SIG-M5 treated with dmso at 0.1 percent for 504 hours (cell line): ENCODE results near the gene ZNF697.
"Not testable (repeated sequence)": the region's sequence is repeated elsewhere in the genome, so short reads cannot be mapped to it uniquely, and the experiment has no call there.

Experiments
- DNase-seq: peaks from one replicate; lab custom pipeline; 2025; ENCODE audit not compliant: unreplicated experiment; lab: John Stamatoyannopoulos, UW

The ZNF697 gene

DNA sequence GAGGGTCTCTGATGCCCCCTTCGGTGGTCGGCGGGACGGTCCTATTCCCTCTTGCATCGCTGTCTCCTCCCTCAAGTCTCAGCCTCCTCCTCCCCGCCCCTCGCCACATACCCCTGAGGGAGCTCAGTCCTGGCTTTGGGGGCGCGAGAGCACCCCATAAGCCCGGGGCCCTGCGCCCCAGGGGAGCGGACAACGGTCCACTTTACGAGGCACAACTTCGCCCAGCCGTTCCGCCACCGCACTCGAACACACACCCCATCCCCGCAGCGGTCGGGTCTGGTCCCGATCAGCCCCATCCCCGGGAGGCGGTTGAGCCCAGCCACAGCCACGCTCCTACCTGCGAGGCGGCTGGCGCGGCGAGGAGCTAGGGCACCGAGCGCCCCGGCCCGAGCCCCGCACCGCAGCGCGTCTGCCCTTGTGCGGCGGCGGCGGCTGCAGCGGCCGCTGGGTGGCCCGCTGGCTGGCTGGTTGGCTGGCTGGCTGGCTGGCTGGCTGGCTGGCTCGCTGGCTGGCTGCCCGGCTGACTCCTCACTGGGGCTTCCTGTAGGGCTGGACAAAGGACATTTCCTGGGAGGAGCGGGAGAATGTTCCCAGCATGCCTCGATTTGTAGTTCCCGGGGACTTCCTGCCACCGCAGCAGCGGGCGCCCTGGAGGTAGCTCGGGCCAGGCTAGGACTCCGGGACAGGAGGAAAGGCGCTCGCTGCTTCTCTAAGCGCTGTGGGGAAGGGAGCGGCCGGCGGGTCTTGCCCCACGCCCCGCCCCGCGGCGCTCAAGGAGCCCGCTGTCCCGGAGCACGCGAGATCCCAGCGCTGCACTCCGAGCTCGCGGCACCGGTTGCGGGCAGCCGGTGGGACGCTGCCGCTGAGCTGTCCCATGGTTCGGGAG lies at the start of gene ZNF697:
Gene ZNF697 (minus strand): TSS at position 533 of the 886 bp plus-strand sequence. CDS start 22,166 bp downstream, outside the sequence.
- DNase-seq: peak; percentile 83

- DNase-seq: no peak
These were observed 49.5 kb upstream of the ZNF697 start for GRCh38 chr1:119697598-119697997.

DNA sequence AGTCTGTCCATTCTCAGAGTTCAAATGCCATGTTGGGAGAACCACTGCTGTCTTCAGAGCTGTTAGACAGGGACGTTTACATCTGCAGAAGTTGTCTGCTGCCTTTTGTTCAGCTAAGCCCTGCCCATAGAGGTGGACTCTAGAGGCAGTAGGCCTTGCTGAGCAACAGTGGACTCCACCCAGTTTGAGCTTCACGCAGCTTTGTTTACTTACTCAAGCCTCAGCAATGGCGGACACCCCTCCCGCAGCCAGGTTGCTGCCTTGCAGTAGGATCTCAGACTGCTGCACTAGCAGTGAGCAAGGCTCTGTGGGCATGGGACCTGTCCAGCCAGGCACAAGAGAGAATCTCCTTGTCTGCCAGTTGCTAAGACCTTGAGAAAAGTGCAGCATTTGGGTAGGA lies 48.8 kb upstream of the ZNF697 start:
- not testable (repeated sequence) for DNase-seq

GRCh38 chr1:119689511-119689910 lies 41.4 kb upstream of the ZNF697 start:
- no peak for DNase-seq

GRCh38 chr1:119688810-119689209 lies 40.7 kb upstream of the ZNF697 start:
- DNase-seq: no peak

DNA sequence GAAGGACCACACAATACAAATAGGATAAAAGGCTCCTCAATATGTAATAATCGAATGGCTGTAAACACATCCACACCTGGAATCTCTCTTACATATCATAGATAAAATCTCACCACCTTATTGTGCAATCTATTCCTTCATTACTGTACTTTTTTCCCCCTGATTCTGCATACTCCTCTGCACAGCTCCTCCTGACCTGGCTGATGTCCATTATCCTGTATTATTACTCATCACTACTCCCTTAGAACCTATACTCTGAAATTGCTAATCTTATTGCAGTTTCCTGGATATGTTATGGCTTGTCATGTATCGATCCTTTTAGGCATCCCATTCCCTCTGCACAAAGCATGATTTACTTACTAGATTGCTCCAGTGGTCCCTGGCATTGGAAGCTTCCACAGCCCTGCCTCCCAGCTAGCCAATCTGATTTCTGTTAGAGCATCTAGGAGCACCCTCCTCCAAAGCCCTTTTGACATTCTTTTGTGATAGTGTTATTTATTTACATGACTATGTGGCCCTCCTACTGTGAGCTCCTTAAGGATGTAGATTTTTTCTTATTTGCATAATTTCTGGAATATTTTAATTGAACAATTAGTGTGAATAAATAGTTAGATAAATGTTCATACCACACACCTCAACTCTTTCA lies 39.5 kb upstream of the ZNF697 start:
- DNase-seq: no peak

GRCh38 chr1:119686661-119687060 lies 38.6 kb upstream of the ZNF697 start:
- peak; percentile 24 for DNase-seq

GRCh38 chr1:119683893-119684292 lies 35.8 kb upstream of the ZNF697 start:
- no peak for DNase-seq

GRCh38 chr1:119682141-119682540 lies 34.1 kb upstream of the ZNF697 start:
- no peak for DNase-seq

DNA sequence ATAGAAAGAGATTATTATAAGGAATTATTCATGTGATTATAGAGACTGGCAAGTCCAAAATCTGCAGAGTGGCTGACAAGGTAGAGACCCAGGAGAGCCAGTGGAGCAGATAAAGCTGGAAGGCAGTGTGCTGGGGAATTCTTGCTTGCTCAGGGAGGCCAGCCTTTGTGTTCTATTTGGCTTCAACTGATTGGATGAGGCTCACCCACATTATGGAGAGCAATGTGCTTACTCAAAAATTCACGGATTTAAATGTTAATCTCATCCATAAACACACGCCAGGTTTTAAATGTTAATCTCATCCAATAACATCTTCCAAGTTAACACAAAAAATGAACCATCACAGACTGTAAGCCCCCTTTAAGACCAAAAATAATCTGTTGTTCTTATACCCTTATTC lies 33.5 kb upstream of the ZNF697 start:
- DNase-seq: no peak

DNA sequence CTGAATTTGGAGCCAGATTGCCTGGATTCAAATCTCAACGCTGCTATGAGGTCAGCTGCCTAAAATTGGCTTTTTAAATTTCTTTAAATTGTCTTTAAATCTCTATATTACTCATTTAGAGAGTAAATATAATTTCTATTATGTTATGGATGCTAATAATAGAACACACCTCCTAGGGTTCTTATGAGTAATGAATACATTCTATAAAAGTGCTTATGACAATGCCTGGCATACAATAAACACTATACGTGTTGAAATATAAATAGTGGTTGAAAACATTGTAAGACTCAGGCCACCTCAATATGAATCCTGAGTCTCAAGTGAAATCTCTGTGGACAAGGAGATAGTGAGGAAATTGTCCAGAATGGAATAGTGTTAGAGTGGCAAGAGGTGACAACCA lies 32.7 kb upstream of the ZNF697 start:
- DNase-seq: no peak

GRCh38 chr1:119680193-119680592 lies 32.1 kb upstream of the ZNF697 start:
- no peak for DNase-seq

- no peak for DNase-seq
These were observed 31.2 kb upstream of the ZNF697 start for GRCh38 chr1:119679223-119679622.

GRCh38 chr1:119676571-119677206 lies 28.6 kb upstream of the ZNF697 start:
- DNase-seq: no peak

DNA sequence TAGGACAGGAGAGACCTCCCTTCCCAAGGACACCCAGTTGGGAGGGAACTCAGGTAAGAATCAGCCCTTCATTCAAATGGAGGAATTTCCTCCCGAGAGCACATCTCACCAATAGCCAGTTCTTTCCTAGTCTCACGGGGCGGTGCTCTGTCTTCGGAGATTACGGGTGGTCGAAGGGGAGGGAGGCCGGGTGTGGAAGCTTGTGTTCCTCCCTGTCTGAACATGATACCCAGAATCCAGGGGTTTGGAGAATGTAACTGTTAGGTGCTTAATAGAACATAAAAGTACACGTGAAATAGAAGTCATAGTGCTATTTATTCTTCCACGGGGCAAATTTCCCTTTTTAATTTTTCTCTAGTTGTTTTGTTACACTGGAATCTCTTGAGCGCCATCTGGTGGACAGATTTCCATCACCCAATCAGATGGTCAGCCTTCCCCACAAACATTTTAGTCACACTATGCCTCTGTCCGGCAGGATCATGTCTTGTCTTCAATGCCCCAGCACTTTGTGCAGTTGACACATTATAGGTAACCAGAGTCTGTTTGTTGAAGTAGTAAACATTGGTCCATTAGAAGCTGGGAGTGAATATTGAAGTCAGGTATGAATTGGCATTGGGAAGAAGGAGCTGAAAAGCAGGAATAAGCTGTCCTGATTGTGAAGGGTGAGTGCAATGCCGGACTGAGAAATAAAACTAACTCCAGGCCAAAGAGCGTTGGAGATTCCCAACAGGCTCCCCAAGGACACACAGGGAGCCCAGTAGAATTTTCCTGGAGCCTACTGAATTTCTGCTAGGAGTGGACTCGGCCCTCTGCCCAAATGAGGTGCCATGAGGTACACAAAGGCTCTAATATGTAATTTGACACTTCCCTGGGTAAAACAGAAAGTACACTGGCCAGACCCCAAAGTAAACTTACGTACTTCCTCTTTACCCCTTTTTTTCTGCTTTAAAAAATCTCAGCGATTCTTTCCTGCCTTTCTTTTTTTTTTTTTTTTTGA lies 27.6 kb upstream of the ZNF697 start:
- peak; percentile 64 for DNase-seq

GRCh38 chr1:119674835-119675289 lies 26.8 kb upstream of the ZNF697 start:
- peak; percentile 77 for DNase-seq

DNA sequence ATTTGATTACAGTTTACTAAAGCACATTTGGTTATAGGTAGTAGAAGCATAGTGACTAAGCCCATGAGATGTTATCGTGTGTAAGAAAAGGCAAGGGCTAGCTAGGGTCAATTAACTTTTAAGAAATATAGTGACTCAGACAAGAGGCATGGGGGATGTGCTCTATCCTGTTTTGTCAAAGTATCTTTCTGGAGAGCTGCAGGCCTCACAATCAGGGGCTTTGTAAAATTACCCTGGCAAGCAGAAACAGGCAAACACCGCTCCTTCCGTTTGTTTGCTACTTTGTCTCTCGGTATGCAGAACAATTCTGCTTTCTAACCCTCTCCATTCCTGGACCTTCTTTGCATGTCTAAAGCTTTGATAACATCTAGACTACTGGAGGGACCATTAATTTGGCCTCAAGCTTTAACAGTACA lies 26.1 kb upstream of the ZNF697 start:
- DNase-seq: peak; percentile 2

DNA sequence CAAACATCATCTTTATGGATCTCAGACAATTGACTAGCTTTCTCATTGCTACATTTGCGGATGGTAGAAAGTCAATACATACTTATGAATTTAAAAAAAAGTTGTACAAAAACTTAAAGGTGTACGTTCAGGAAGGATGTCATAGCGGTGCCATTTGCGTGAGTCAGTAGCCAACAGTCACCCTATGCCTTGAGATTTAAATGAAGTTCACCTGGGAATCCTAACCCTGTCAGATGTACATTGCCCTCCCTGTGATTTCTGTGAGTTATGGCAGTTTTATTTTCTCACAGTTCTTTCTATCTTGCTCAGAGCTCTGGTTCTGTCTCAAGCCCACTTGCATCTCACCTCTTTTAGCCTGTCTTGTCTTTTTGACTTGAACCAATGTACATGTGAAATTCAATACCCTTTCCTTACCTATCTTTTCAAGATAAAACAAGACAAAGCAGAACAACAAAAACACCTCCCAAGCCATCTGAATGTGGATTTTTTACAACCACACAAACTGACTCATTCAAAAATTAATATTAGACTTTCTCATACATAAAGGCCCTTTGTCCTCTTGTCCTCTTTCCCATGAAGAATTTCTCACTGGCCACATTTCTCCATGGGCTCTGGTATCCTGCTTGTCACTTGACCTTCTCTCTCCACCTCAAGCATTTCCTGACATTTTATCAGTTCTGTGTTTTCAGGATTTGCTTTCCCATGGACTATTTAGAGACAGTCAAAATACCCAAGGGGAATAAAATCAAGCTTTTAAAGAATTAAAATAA lies 25.3 kb upstream of the ZNF697 start:
- DNase-seq: no peak

DNA sequence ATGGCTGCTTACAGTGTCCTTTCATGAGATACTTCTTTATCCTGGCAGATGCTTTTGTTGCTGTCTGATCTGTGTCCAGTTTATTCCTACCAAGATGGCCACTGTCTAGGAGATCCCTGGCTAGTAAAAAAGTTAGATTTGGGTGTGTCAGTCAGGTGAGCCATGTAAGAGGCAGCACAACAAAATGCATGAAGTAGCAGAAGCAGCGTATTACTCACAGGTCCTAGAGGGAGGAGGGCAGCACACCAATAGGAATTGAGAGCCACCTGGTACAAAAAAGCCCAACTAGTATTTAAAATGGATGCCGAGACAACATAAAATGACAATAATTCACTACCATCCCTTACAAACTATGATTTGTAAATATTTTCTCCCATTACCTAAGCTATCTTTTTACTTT lies 22.8 kb upstream of the ZNF697 start:
- DNase-seq: no peak

DNA sequence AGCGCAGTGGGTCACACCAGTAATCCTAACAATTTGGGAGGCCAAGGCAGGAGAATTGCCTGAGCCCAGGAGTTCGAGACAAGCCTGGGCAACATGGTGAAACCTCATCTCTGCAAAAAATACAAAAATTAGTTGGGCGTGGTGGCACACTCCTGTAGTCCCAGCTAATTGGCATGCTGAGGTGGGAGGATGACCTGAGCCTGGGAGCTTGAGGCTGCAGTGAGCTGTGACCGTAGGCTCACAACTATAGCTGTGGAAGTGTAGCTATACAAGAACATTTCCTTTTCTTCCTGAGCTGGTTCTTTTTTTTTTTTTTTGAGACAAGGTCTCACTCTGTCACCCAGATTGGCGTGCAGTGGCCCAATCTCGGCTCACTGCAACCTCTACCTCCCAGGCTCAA lies 19.1 kb upstream of the ZNF697 start:
- DNase-seq: no peak
